GM19455 (cell line): ENCODE measurements around the gene RGS18.
"Not testable (repeated sequence)": the region's sequence is repeated elsewhere in the genome, so short reads cannot be mapped to it uniquely, and the experiment has no call there.

Source experiments
- ATAC-seq: cut with Tn5 transposase; IDR thresholded peaks from one replicate; pipeline ENCODE4 v1.9.1; 2021; ENCODE audit not compliant: unreplicated experiment

RGS18 gene

GRCh38 chr1:192165002-192165401 lies 6.7 kb downstream of the RGS18 start:
- not testable (repeated sequence) for ATAC-seq

DNA sequence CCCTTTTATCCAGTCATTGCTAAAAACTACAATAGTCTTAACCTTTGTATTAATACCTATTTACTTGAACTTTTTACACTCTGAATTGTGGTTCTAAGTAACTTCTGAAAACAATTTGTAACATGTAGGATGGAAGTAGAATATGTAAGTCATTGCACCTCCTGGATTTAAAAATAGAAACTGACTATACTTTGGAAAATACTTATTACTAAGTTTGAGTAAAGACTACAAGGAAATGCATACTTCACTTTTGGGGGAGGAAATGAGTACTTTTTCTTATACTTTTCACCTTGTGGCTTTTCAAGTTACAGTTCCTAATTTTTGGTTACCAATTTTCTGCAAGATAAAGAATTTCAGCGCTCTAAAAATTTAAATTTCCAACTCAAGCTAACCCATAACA lies 8.7 kb downstream of the RGS18 start:
- ATAC-seq, result no peak

DNA sequence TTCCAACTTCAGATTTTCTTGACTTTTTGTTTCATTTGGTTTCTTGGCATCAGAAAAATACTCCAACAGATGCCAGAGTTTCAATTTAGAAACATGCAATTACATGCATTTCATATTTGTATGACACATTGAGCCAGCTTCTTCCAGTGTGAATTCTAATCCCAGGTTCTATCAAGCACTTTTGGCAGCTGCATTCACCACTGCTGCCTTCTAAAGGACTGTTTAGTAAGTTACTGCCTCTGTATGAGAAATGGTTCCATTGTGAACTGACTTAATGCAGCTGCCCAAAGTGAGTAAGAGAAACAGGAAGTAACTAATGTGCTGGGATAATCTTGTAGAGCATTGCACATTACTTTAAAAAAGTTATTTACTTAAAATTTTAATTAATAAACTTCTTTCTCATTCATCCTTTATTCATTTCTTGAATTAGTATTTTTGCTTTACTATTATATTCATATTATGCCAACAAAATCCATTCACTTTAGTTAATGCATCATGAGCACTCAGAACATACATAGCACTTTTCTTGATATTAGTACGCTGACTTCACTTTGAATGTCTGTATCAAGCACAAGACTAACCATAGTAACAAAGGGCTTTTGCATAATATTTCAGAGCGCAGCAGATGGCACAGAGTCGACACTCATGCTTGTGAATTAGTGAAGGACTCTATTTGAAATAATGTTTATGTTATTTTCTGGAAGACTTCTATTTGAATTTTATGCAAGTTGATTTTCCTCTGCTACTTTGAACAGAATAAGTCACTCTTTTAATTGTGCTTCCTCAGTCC lies 9.8 kb downstream of the RGS18 start:
- ATAC-seq, result no peak

- no peak for ATAC-seq
Observed at GRCh38 chr1:192168964-192169363, 10.7 kb downstream of the RGS18 start.

DNA sequence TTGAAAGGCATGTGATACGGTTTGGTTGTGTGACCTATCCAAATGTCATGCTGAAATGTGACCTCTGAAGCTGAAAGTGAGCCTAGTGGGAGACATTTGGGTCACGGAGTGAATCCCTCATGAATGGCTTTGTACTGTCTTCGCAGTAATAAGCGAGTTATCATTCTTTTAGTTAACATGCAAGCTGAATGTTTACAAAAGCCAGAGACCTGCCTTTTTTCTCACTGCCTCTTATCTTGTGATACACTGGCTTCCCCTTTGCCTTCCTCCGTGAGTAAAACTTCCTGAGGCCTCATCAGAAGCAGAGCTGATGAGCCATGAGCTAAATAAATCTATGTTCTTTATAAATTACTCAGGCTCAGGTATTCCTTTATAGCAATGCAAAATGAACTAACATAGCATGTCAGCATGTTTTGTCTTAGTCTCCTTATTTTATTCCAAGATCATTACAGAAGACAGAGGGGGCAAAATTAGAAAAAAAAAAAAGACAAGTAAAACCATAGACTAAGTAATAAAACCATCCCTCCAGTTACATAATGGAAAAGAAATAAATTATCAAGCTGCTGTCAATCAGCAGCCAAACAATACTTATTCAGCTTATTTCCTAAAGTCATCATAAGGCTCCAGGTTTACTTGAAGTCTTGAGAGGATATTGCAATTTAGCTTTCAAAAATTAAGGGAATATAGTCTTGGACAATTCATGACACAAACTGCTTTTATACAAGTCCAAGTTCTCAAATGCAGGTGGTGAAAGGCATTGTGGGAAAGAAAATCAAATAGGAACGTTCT lies 12.1 kb downstream of the RGS18 start:
- no peak for ATAC-seq

DNA sequence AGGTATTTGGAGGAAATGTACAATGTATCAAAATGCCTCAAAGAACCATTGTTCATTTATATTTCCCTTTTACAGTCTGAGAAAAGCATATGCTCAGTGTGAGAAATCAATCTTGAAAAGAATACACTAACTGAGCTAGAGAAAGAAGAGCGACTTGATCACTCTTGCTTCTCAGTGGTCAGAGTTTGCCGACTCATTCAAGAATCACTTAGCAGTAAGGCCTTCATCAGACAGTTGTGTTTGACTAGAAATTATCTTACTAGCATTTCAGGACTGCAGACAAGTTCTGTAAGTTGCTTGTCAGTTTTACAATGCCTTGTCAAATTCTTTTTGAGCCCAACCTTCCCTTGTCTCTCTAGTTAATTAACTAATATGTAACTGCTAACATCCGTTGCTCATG lies 12.9 kb downstream of the RGS18 start:
- ATAC-seq, result no peak

GRCh38 chr1:192175971-192176370 lies 17.7 kb downstream of the RGS18 start:
- ATAC-seq, result no peak

DNA sequence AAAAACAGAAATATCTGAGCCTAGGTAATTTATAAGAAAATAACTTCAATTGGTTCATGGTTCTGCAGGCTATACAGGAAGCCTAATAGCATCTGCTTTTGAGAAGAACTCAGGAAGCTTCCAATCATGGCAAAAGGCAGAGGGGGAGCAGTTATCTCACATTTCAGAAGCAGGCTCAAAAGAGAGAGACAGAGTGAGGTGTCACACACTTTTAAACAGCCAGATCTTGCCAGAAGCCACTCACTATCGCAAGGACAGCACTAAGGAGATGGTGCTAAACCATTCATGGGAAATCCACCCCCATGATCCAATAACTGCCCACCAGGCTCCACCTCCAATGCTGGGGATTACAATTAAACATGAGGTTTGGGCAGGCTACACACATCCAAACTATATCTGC lies 25.5 kb downstream of the RGS18 start:
- ATAC-seq, result no peak

GRCh38 chr1:192186197-192186596 lies 27.9 kb downstream of the RGS18 start:
- ATAC-seq, result no peak

DNA sequence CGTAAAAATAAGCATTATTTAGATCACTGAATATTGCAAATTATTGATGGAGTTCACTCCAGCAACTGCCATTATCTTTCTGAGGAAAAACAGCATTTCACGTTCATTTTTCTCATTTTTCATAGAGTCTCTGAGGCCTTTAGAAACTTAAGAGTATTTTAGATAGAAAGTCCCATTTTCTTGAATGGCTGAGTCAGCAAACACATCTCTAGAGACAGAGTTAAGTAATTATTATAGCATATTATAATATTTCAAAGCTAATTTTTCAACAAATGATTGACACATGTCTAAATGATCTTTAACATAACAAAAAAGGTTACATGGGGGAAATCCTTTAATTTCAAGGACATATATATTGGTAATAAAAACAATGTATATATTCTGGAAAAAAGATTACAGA lies 31.8 kb downstream of the RGS18 start:
- no peak for ATAC-seq

DNA sequence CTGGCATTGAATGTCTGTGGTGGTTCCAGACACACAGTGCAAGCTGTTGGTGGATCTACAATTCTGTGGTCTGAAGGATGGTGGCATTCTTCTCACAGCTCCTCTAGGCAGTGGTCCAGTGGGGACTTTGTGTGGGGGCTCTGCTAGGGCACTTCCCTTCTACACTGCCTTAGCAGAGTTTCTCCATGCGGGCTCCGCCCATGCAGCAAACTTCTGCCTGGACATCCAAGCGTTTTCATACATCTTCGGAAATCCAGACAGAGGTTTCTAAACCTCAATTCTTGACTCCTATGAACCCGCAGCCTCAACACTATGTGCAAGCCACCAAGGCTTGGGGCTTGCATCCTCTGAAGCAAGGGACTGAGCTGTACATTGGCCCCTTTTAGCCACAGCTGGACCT lies 43.0 kb downstream of the RGS18 start:
- no peak for ATAC-seq

- no peak for ATAC-seq
Observed at GRCh38 chr1:192224396-192224795, 66.1 kb downstream of the RGS18 start.

DNA sequence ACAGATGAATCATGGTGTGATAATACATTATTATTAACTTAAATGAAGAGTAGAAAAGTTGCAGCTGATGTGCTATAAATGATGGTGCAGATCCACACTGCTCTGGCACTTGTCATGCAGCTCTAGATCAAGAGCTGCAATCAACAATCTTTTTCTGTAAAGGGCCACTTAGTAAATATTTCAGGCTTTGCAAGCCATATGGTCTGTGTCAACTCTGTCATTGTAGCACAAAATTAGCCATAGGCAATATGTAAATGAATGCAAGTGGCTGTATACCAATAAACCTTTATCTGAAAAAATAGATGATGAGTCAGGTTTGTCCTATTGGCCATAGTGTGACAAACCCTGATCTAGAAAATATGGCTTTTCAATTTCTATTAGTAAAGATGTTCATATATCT lies 66.6 kb downstream of the RGS18 start:
- ATAC-seq, result no peak

DNA sequence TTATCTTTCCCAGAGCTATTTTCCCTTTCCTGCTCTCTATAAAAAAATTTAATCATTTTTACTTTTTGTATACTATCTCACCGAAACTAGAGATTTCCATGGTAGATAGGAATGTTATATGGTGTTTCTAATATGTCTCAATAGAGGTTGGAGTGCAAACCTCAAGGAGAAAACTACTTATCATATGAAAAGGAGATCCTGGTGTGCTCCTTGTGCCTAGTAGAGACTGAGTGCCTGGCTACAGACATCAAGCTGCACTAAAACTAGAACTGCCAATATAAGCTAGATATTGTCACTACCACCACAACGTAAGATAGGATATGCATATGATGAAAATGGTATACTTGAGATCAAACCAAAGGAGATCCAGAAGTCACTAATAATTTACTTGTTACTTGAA lies 67.0 kb downstream of the RGS18 start:
- ATAC-seq, result no peak

GRCh38 chr1:192225703-192226102 lies 67.4 kb downstream of the RGS18 start:
- ATAC-seq, result no peak

GRCh38 chr1:192227330-192227729 lies 69.1 kb downstream of the RGS18 start:
- ATAC-seq, result no peak

DNA sequence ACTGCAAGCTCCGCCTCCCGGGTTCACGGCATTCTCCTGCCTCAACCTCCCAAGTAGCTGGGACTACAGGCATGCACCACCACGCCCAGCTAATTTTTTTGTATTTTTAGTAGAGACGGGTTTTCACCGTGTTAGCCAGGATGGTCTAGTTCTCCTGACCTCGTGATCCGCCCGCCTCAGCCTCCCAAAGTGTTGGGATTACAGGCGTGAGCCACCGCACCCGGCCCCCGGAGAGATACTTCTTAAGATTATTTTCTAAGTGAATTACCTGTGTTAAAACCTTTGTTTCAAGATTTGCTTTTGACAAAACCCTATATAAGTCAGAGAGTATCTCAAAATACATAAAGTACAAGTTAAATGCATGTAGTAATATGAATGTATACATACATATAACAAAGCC lies 69.7 kb downstream of the RGS18 start:
- ATAC-seq, result not testable (repeated sequence)

DNA sequence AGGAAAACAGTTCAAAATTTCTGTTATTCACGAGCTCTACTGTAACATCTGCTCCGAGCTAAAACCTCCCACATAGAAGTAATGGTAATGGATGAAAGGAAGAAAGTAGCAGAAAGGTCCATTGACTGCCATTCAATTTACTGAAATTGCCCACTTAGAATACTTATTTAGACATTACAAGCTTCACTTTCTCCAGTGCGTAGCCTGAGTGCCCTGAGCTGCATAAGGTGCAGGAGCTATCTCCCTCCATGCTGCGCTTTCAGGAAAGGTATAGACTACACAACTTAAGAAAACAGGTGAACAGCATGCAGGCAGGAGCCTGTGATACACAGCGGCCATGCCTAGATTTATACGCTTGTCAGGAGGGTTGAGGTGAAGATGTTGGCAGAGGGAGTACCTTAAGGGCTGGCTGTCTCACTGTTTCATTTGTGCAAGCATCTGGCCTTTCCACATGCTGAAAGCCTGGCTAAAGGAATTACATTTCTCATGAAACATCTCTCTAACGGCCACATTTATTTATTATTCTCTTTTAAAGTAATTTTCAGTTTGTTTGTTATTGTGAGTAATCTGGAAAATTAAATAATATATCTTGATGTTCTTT lies 74.7 kb downstream of the RGS18 start:
- no peak for ATAC-seq

GRCh38 chr1:192235127-192235526 lies 76.9 kb downstream of the RGS18 start:
- ATAC-seq, result no peak
